Measurements from ENCODE around the gene ARHGAP19. TPM values are rescaled to one million over a fixed set of nuclear protein-coding genes. Genes with fewer than 3 reads are reported as not detected.
"Not testable (repeated sequence)": the region's sequence is repeated elsewhere in the genome, so short reads cannot be mapped to it uniquely, and the experiment has no call there.

Gene ARHGAP19
- total RNA-seq, 3 donors from 2014 or later, result 6.4 to 34.4 (median 14.4) TPM

DNA sequence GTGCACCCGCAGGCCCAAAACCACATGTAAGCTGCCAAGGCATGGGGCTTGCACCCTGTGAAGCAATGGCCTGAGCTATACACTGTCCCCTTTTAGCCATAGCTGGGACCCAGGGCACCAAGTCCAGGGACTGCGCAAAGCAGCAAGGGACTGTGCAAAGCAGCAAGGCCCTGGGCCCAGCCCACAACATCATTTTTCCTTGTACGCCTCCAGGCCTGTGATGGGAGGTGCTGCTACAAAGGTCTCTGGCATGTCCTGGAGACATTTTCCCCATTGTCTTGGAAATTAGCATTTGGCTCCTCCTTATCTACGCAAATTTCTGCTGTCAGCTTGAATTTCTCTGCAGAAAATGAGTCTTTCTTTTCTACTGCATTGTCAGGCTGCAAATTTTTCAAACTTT is 24.8 kb downstream of the ARHGAP19 start:
- intact Hi-C loops (cut with DNase I; ENCODE audit: low total_unique reads), result loop anchor here (5.0 kb wide), 1 partner anchor 420 kb away; no protein-coding TSS in a partner anchor
- Histone ChIP-seq H3K27ac (no peak overlapping the region), H3K36me3 (no peaks in the 10 kb centered on the region), H3K27me3 (no peaks in the 10 kb centered on the region), H3K4me3 (no peak overlapping the region), H3K4me1 (no peaks in the 10 kb centered on the region), H3K9me3 (no peaks in the 10 kb centered on the region)
- TF ChIP-seq POLR2A (IDR thresholded peaks at IDR 0.05), result no peak
- TF ChIP-seq, protein P1, sequence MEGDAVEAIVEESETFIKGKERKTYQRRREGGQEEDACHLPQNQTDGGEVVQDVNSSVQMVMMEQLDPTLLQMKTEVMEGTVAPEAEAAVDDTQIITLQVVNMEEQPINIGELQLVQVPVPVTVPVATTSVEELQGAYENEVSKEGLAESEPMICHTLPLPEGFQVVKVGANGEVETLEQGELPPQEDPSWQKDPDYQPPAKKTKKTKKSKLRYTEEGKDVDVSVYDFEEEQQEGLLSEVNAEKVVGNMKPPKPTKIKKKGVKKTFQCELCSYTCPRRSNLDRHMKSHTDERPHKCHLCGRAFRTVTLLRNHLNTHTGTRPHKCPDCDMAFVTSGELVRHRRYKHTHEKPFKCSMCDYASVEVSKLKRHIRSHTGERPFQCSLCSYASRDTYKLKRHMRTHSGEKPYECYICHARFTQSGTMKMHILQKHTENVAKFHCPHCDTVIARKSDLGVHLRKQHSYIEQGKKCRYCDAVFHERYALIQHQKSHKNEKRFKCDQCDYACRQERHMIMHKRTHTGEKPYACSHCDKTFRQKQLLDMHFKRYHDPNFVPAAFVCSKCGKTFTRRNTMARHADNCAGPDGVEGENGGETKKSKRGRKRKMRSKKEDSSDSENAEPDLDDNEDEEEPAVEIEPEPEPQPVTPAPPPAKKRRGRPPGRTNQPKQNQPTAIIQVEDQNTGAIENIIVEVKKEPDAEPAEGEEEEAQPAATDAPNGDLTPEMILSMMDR (IDR thresholded peaks at IDR 0.05), result no peak
- TF ChIP-seq POLR2AphosphoS5 (IDR thresholded peaks at IDR 0.05), result no peak
- DNase-seq (ENCODE audit: low spot score in 2 of 2), result no peak

DNA sequence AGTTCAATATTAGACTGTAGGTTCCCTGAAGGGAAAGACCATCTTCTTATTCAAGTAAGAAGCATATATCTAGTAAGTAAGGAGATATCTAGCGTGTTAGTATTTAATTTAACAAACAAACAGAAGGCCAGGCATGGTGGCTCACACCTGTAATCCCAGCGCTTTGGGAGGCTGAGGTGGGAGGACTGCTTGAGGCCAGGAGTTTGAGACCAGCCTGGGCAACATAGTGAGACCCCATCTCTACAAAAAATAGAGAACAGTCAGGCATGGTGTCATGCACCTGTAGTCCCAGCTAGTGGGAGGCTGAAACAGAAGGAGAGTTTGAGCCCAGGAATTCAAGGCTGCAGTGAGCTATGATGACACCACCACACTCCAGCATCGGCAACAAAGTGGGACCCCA is 27.3 kb downstream of the ARHGAP19 start:
- H3K4me1 ChIP-seq; H3K27me3 ChIP-seq; H3K27ac ChIP-seq; H3K36me3 ChIP-seq; H3K9me3 ChIP-seq; DNase-seq (ENCODE audit: low spot score in 2 of 2); H3K4me3 ChIP-seq: not testable (repeated sequence)
- intact Hi-C loops (cut with DNase I; ENCODE audit: low total_unique reads), result loop anchor here (5.0 kb wide), 1 partner anchor 418 kb away; no protein-coding TSS in a partner anchor

DNA sequence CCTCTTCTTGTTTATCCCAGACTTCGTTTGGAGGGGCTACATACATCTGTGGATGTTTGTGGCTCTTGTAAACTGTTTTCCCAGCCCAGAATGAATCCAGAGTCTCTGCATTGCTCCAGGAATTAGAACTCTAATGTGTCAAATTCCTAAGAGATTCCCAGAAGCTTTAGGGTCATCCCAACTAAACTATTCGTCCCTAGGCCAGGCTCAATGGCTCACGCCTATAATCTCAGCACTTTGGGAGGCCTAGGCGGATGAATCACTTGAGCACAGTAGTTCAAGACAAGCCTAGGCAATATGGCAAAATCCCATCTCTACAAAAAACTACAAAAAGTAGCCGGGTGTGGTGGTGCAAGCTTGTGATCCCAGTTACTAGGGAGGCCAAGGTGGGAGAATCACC is 28.5 kb downstream of the ARHGAP19 start:
- Histone ChIP-seq H3K36me3 (no peaks in the 10 kb centered on the region), H3K27ac (no peak overlapping the region), H3K4me1 (no peaks in the 10 kb centered on the region), H3K27me3 (no peaks in the 10 kb centered on the region), H3K4me3 (no peak overlapping the region), H3K9me3 (no peaks in the 10 kb centered on the region)
- TF ChIP-seq POLR2A (IDR thresholded peaks at IDR 0.05), result no peak
- TF ChIP-seq, protein P1 (IDR thresholded peaks at IDR 0.05), result no peak
- no peak for TF ChIP-seq POLR2AphosphoS5 (IDR thresholded peaks at IDR 0.05)
- DNase-seq (ENCODE audit: low spot score in 2 of 2), result no peak
- intact Hi-C loops (cut with DNase I; ENCODE audit: low total_unique reads), result no loop called here

DNA sequence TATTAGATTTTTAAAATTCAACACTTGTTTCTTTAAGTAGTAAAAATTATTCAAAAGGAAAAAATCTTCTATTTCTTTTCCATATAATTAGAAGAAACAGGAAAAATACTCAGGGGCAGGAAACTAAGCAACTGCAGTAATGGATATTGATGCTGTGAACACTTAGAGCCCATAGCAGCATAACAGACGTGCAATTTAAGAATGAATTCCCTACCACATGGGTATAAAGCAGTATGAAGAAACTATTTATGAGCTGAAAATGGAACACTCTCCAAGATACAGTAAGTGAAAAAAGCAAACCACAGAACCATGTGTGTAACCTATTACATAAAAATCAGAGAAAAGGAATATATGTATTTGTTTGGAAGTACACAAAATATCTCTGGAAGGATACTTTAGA is 30.8 kb downstream of the ARHGAP19 start:
- intact Hi-C loops (cut with DNase I; ENCODE audit: low total_unique reads), result no loop called here
- H3K4me1 ChIP-seq, result no peaks in the 10 kb centered on the region
- no peak overlapping the region for H3K27ac ChIP-seq
- no peak overlapping the region for H3K4me3 ChIP-seq
- no peak for DNase-seq (ENCODE audit: low spot score in 2 of 2)
- no peaks in the 10 kb centered on the region for H3K27me3 ChIP-seq
- TF ChIP-seq, protein P1 (IDR thresholded peaks at IDR 0.05), result no peak
- TF ChIP-seq POLR2AphosphoS5 (IDR thresholded peaks at IDR 0.05) (no peak), POLR2A (IDR thresholded peaks at IDR 0.05) (no peak)
- H3K9me3 ChIP-seq, result no peaks in the 10 kb centered on the region
- H3K36me3 ChIP-seq, result no peaks in the 10 kb centered on the region

DNA sequence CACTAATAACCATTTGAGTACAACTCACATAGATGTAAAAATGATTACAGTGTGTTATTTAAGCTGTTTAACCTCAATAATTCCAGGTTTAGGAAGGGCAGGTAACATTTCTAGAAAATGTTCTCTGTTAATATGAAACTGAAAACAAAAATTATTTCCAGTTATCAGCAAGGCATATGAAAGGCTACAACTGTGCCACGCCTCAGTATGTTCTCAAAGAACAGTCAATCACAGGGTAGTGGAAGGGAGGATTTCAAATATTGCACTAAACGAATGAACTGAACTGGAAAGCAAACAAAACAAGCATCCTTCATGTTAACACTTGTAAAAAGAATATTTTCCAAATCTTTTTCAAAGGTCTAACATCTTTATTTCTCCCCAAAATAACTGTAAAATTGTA is 31.3 kb downstream of the ARHGAP19 start:
- Histone ChIP-seq H3K9me3 (no peaks in the 10 kb centered on the region), H3K27ac (no peak overlapping the region), H3K4me1 (no peaks in the 10 kb centered on the region), H3K4me3 (no peak overlapping the region), H3K36me3 (no peaks in the 10 kb centered on the region), H3K27me3 (no peaks in the 10 kb centered on the region)
- no peak for TF ChIP-seq POLR2AphosphoS5 (IDR thresholded peaks at IDR 0.05)
- TF ChIP-seq, protein P1 (IDR thresholded peaks at IDR 0.05), result no peak
- TF ChIP-seq POLR2A (IDR thresholded peaks at IDR 0.05), result no peak
- DNase-seq (ENCODE audit: low spot score in 2 of 2), result no peak
- intact Hi-C loops (cut with DNase I; ENCODE audit: low total_unique reads), result no loop called here

DNA sequence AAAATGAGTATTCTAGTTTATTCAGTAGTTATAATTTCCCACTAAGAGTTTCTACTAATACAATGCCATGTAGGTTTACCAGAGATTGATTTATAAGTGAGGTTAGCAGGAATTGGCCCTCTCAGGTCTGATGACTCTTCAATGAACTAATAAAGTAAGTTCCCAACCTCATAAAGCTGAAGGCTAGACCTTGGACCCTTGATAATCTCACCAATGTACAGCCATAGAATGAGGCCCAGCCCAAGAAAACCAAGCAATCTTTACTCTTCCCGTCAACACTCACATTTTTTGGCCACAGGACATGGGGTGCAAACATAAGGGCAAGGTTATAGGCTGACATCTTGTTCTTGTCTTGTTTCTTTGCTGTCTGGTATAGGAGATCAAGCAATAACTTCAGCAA is 33.3 kb downstream of the ARHGAP19 start:
- Histone ChIP-seq H3K36me3 (no peaks in the 10 kb centered on the region), H3K4me3 (no peak overlapping the region), H3K27ac (no peak overlapping the region), H3K9me3 (no peaks in the 10 kb centered on the region), H3K27me3 (no peaks in the 10 kb centered on the region), H3K4me1 (no peaks in the 10 kb centered on the region)
- intact Hi-C loops (cut with DNase I; ENCODE audit: low total_unique reads), result no loop called here
- no peak for DNase-seq (ENCODE audit: low spot score in 2 of 2)
- TF ChIP-seq, protein P1 (IDR thresholded peaks at IDR 0.05), result no peak
- TF ChIP-seq POLR2AphosphoS5 (IDR thresholded peaks at IDR 0.05) (no peak), POLR2A (IDR thresholded peaks at IDR 0.05) (no peak)
